PC-9 (cell line): ENCODE results near the gene NUDCD3.

Source experiments
- EZH2 ChIP-seq: fragments of 200-600 bp; sonication (generic); IDR thresholded peaks from 2 replicates; pipeline ENCODE4 v1.8.0; 2017; ENCODE audit warnings: antibody characterized with exemption, low read depth
- TF ChIP-seq, protein P1 (sequence below): fragments of 200-600 bp; sonication (generic); conservative IDR thresholded peaks from 2 replicates; pipeline ENCODE4 v1.6.1; 2017; ENCODE audit warnings: mixed run types, antibody characterized with exemption, mild to moderate bottlenecking, moderate library complexity

DNA sequence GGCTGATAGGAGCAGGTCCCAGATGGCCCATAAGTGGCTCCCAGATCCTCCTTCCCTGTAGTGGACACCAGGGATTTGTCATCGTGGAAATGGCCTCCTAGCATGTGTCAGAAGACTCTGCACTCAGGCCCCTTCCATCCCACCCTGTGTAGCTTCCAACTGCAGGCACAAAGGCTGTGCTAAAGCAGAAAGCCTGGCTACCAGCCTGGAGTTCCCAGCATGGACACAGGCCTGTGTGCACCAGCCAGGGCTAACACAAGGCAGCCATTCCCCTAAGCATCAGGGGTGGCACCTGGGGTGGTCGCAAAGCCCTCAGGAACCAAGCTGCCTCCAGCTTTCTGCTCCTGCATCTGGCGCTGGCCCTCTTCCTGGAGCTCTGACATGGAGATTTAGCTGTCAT, 160.6 kb downstream of the NUDCD3 start:
- TF ChIP-seq, protein P1, sequence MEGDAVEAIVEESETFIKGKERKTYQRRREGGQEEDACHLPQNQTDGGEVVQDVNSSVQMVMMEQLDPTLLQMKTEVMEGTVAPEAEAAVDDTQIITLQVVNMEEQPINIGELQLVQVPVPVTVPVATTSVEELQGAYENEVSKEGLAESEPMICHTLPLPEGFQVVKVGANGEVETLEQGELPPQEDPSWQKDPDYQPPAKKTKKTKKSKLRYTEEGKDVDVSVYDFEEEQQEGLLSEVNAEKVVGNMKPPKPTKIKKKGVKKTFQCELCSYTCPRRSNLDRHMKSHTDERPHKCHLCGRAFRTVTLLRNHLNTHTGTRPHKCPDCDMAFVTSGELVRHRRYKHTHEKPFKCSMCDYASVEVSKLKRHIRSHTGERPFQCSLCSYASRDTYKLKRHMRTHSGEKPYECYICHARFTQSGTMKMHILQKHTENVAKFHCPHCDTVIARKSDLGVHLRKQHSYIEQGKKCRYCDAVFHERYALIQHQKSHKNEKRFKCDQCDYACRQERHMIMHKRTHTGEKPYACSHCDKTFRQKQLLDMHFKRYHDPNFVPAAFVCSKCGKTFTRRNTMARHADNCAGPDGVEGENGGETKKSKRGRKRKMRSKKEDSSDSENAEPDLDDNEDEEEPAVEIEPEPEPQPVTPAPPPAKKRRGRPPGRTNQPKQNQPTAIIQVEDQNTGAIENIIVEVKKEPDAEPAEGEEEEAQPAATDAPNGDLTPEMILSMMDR = no peak
- TF ChIP-seq EZH2 = no peak
